Neutrophil (primary cell): ENCODE measurements around the gene SESN1.
A peak's percentile ranks its signal among the peaks of the same experiment; 100 is the strongest.

ENCODE experiments used
- H3K27ac ChIP-seq: fragments of 200-600 bp; sonication (generic); 2 replicates; pipeline ENCODE4 v1.5.1; 2016; ENCODE audit warnings: mild to moderate bottlenecking, moderate library complexity
- H3K27me3 ChIP-seq: fragments of 200-600 bp; sonication (generic); 2 replicates; pipeline ENCODE4 v1.6.0; 2016; ENCODE audit warnings: mild to moderate bottlenecking
- H3K36me3 ChIP-seq: fragments of 200-600 bp; sonication (generic); 2 replicates; pipeline ENCODE4 v1.5.1; 2017
- H3K4me1 ChIP-seq, 2 experiments: fragments of 200-600 bp in 1 of 2; sonication (generic) in 1 of 2; 1 replicate in 1 of 2; 2 replicates in 1 of 2; pipeline versions ENCODE4 v1.5.1 to v1.6.1; 2013 to 2016; ENCODE audit warnings: low read depth in 1 of 2, low read length in 1 of 2, mild to moderate bottlenecking in 1 of 2, moderate library complexity in 1 of 2; ENCODE audit not compliant: control insufficient read depth in 1 of 2, insufficient read depth in 1 of 2
- H3K4me3 ChIP-seq, 2 experiments: fragments of 200-600 bp in 1 of 2; sonication (generic) in 1 of 2; 1 replicate in 1 of 2; 2 replicates in 1 of 2; pipeline ENCODE4 v1.5.1; 2013 to 2016; ENCODE audit warnings: low read depth in 1 of 2, low read length in 1 of 2, mild to moderate bottlenecking in 1 of 2, moderate library complexity in 1 of 2
- H3K9me3 ChIP-seq: fragments of 200-600 bp; sonication (generic); 2 replicates; pipeline ENCODE4 v1.5.1; 2016
- TF ChIP-seq, protein P1 (sequence below): fragments of 200-600 bp; sonication (generic); IDR thresholded peaks from 2 replicates; pipeline ENCODE4 v1.5.1; 2016; ENCODE audit warnings: antibody characterized with exemption

Gene SESN1

DNA sequence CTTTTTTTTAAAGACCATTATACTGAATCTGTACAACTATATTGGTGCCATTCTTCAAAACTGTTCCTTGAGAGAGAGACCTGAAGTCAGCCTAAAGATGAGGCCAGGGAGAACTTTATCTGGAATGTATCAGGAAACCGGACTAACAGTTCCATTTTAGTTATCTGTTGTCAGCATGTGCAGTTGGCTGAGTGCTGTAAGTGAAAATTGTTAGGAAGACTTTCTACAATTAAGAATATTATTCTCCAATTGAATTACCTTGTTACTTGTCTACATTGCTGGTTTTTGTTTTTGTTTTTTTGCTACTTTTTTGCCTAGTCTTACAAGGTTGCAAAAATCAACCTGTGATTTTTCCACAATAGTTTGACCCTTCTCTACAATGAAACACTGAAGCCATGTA lies 8.1 kb upstream of the SESN1 start:
- no peaks in the 10 kb centered on the region for H3K36me3 ChIP-seq
- H3K9me3 ChIP-seq: no peaks in the 10 kb centered on the region
- no peaks in the 10 kb centered on the region for H3K4me1 ChIP-seq
- H3K27me3 ChIP-seq: no peaks in the 10 kb centered on the region
- no peak overlapping the region for H3K4me3 ChIP-seq
- H3K27ac ChIP-seq: no peak overlapping the region
- TF ChIP-seq, protein P1, sequence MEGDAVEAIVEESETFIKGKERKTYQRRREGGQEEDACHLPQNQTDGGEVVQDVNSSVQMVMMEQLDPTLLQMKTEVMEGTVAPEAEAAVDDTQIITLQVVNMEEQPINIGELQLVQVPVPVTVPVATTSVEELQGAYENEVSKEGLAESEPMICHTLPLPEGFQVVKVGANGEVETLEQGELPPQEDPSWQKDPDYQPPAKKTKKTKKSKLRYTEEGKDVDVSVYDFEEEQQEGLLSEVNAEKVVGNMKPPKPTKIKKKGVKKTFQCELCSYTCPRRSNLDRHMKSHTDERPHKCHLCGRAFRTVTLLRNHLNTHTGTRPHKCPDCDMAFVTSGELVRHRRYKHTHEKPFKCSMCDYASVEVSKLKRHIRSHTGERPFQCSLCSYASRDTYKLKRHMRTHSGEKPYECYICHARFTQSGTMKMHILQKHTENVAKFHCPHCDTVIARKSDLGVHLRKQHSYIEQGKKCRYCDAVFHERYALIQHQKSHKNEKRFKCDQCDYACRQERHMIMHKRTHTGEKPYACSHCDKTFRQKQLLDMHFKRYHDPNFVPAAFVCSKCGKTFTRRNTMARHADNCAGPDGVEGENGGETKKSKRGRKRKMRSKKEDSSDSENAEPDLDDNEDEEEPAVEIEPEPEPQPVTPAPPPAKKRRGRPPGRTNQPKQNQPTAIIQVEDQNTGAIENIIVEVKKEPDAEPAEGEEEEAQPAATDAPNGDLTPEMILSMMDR: no peak

GRCh38 chr6:109097661-109098060 lies 3.0 kb upstream of the SESN1 start:
- TF ChIP-seq, protein P1: no peak
- no peaks in the 10 kb centered on the region for H3K36me3 ChIP-seq
- no peaks in the 10 kb centered on the region for H3K27me3 ChIP-seq
- no peak overlapping the region for H3K4me3 ChIP-seq
- H3K4me1 ChIP-seq: peaks cover 25 to 28% of the 10 kb centered on the region in 2 experiments
- no peaks in the 10 kb centered on the region for H3K9me3 ChIP-seq
- no peak overlapping the region for H3K27ac ChIP-seq

DNA sequence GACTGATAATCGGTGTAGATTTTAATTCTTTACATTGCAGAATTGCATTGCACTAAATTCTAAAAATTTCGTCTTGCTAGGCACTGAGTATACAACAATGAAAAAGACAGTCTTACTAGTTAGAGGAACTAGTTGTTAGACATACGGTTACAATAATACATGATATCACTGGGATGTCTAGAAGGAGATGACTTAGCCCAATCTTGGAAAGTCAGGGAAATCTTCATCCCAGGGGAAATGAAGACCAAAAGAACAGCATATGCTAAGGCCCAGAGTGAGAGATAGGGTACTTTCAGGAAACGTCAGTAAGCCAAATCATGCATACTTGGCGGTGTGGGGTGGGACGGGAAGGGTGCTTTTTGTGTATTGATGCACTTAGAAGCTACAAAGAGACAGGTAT lies 1.6 kb upstream of the SESN1 start:
- Histone ChIP-seq H3K4me1 (peaks cover 32 to 36% of the 10 kb centered on the region in 2 experiments), H3K9me3 (no peaks in the 10 kb centered on the region), H3K27ac (no peak overlapping the region), H3K4me3 (peak overlapping the region; percentile 96 to 97), H3K27me3 (no peaks in the 10 kb centered on the region), H3K36me3 (no peaks in the 10 kb centered on the region)
- TF ChIP-seq, protein P1: no peak

GRCh38 chr6:109095835-109096084 lies 1.1 kb upstream of the SESN1 start:
- Histone ChIP-seq H3K4me1 (peaks cover 32 to 36% of the 10 kb centered on the region in 2 experiments), H3K27ac (peak overlapping the region; percentile 86), H3K4me3 (peak overlapping the region; percentile 96 to 97), H3K27me3 (no peaks in the 10 kb centered on the region), H3K9me3 (no peaks in the 10 kb centered on the region), H3K36me3 (no peaks in the 10 kb centered on the region)
- TF ChIP-seq, protein P1: no peak

- Histone ChIP-seq H3K4me3 (peak within 1 kb of the TSS; percentile 96 to 97), H3K9me3 (no peaks in the 10 kb centered on the region), H3K4me1 (peaks cover 32 to 36% of the 10 kb centered on the region in 2 experiments), H3K36me3 (no peaks in the 10 kb centered on the region), H3K27ac (peak within 1 kb of the TSS; percentile 86), H3K27me3 (no peaks in the 10 kb centered on the region)
- TF ChIP-seq, protein P1: peak; percentile 40
Measured at GRCh38 chr6:109095036-109095834, 589 bp upstream of the SESN1 start, which contains the start of gene CEP57L1. CEP57L1 (plus strand) TSS chr6:109095507; CDS start chr6:109145222, 49,715 bp downstream.
